ENCODE measurements around the gene SPON1. TPM values are rescaled to one million over a fixed set of nuclear protein-coding genes. Genes with fewer than 3 reads are reported as not detected.
A peak's percentile ranks its signal among the peaks of the same experiment; 100 is the strongest.
"Not testable (repeated sequence)": the region's sequence is repeated elsewhere in the genome, so short reads cannot be mapped to it uniquely, and the experiment has no call there.

Gene SPON1
- total RNA-seq, 1 experiment from 2014 or later = not detected

- DNase-seq (ENCODE audit: low read depth) = no peak
These were observed 270.1 kb downstream of the SPON1 start for GRCh38 chr11:14232652-14233051.

DNA sequence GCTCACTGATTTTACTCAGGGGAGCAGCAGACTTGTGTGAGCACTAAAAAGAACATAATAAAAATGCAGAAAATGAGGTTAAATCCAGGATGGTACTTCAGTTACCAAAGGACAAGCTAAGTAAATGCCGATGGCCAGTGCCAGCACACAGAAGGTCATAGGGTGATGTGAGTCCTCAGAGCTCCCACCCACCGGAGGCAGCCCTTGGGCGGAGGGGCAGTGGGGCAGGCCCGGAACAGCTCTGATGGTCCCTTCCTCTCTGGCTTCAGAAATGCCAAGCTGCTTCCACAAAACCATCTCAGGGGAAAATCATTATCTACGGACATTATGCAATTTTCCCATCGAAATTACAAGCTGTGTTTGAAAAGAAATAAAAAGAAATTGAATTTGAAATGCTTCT, 271.9 kb downstream of the SPON1 start:
- no peak for DNase-seq (ENCODE audit: low read depth)

DNA sequence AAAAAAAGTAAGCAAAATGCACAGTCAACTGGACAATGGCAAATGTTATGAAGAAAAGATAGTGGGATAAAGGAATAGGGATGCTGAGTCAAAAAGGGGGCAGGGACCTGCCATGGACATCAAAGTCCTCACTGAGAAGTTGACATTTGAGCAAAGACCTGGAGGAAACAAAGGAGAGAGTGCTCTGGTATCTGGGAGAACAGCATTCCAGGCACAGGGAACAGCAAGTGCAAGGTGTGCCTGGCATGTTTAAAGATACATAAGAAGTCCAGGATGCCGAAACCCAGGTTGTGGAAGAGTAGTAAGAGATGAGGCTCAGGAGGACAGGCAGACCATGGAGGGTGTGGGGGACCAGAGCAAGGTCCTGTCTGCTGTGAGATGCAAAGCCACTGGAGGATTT, 273.2 kb downstream of the SPON1 start:
- no peak for DNase-seq (ENCODE audit: low read depth)

DNA sequence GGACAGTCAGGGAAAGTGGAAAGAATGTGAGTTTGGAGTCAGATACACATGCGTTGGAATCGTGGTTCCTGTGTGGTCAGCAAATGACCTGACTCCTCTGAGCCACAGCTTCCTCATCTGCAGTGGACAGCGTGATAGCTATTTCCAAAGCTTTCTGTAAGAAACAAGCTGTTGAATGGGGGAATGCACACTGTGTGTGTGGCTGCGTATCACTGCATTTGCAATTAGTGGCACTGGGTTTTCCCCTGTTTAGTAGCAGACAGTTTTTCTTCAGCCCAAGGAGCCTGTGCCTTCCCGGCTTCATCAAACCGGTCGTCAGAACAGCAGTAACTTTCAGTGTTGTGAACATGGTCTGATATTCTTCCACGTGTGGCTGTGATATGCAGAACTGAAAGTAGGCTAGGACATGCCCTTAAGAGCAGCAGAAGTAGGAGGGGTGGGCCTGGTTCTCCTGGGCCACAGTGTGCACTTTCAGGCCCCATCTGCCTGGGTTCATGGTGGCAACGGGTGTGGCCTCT, 275.0 kb downstream of the SPON1 start:
- DNase-seq (ENCODE audit: low read depth) = no peak

GRCh38 chr11:14240221-14240620, 277.7 kb downstream of the SPON1 start:
- DNase-seq (ENCODE audit: low read depth) = no peak

GRCh38 chr11:14240951-14241350, 278.4 kb downstream of the SPON1 start:
- DNase-seq (ENCODE audit: low read depth) = no peak

- no peak for DNase-seq (ENCODE audit: low read depth)
These were observed 279.7 kb downstream of the SPON1 start for GRCh38 chr11:14242187-14242586.

DNA sequence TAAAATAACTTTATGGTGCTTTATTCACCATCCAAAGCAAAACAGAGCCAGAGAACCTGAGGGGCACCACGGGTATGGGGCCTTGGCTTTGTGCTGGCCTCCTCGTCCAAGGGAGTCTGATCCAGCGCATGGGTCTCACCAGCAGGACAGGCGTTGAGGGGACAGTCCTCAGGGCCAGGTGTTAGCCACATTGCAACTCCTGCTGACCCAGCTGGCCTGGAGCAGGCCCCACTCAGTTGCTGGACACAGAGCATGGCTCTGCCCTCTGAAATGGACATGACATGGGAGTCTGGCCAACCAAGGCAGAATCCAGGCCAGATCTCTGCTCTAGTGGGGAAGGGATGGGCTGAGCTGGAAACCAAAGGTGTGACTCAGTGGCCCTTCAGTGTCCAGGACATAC, 280.2 kb downstream of the SPON1 start:
- DNase-seq (ENCODE audit: low read depth) = no peak

- DNase-seq (ENCODE audit: low read depth) = no peak
These were observed 282.4 kb downstream of the SPON1 start for GRCh38 chr11:14244926-14245325.

GRCh38 chr11:14245444-14245843, 282.9 kb downstream of the SPON1 start:
- no peak for DNase-seq (ENCODE audit: low read depth)

DNA sequence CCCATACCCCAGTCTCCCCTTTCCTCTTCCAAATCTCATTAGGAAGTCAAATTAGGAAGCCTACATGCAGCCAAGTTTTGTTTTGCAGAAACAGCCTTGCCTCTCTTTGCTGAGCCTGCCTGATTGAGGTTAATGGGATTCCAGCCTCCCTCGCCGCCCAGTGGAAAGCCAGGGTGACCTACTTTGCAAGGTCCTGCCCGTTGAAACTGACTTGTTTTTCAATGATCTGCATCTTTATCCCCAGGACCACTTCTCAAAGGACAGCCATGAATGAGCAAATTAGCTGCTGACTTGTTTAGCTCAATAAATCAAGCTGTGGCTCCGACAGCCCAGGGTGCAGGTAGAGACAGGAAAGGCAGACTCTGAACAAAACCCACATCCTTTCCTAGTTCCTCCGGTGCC, 286.1 kb downstream of the SPON1 start:
- DNase-seq (ENCODE audit: low read depth) = no peak

DNA sequence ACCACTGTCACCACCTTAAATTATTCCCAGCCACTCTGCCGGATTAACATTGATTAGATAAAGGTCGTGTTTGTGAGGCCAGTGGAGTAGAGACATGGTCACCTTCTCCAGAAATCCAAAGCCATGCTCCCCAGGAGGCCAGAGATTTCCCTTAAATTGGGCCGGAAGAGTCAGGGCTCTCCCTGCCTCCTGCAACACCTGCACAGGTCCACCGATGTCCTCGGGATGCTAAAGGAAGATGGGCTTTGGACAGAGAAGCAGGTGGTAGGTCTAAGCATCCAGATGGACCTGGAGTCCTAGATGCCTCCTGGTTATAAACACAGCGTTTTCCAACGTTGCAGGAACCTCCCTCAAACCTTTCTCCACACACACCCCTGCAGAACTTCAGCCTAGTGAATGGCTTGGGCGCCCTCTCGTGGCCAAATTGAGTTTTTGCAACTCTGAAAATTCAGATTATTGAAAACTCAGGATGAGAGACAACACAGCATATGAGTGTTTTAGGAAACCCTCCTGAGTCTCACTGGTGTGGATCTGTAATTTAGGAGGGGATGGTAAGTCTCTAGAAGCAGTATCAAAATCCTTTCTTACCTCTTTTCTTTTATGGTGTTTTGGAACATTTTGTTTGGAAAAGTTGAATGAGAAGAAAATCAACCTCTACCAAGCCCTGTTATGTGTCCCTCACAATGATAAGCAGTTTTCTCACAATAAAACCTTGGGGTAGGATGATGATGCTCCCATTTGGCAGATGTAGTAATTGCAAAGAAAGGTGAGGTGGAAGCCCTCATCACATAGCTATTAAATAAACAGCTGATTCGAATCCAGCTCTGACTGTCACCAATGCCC, 286.8 kb downstream of the SPON1 start:
- DNase-seq (ENCODE audit: low read depth) = peak; percentile 45

- no peak for DNase-seq (ENCODE audit: low read depth)
These were observed 289.2 kb downstream of the SPON1 start for GRCh38 chr11:14251754-14252153.

- DNase-seq (ENCODE audit: low read depth) = not testable (repeated sequence)
These were observed 290.0 kb downstream of the SPON1 start for GRCh38 chr11:14252501-14252900.

GRCh38 chr11:14253421-14253820, 290.9 kb downstream of the SPON1 start:
- no peak for DNase-seq (ENCODE audit: low read depth)

DNA sequence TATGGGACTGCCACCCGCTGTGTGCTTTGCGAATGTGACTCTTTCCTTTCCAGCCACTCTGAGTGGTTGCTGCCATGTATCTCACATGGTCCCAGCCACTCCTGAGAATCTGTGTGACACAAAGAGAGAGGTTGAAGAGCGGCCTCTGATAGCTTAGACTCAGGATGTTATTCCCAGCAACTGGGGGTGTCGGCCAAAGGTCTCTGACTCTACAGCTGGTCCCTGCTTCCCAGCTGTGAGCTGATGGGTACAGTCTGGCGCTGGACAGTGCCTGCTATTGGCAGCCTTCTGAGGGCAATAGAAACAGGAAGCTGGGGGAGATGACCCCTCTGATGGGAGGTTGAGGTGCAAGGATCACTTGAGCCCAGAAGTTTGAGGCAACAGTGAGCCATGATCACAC, 291.3 kb downstream of the SPON1 start:
- no peak for DNase-seq (ENCODE audit: low read depth)

DNA sequence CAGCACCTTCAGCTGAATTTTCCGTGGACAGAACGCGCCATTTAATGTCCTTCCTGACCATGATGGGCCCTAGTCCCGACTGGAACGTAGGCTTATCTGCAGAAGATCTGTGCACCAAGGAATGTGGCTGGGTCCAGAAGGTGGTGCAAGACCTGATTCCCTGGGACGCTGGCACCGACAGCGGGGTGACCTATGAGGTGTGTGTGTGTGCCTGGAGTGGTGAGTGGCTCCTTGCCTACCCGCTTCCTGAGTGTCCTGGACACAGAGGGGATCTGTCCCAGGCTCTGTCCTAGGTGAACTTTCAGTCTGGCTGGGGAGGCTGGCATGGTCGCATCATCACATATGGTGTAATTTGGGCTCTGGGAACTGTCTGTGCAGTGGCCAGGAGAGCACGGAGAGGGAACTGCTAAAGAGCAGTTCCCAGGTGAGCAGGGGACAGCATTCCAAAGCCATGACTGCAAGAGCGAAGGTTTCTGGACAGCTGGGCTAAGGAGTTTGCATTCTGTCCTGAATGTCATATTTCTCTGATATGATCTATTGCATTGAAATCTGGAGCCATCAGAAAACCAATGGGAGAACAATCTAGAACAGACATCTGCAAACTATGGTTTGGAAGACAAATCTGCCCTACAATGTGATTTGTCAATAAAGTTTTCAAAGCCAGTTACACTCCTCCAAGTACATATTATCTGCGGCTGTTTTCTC, 292.2 kb downstream of the SPON1 start:
- no peak for DNase-seq (ENCODE audit: low read depth)

GRCh38 chr11:14255238-14255534, 292.7 kb downstream of the SPON1 start:
- no peak for DNase-seq (ENCODE audit: low read depth)

DNA sequence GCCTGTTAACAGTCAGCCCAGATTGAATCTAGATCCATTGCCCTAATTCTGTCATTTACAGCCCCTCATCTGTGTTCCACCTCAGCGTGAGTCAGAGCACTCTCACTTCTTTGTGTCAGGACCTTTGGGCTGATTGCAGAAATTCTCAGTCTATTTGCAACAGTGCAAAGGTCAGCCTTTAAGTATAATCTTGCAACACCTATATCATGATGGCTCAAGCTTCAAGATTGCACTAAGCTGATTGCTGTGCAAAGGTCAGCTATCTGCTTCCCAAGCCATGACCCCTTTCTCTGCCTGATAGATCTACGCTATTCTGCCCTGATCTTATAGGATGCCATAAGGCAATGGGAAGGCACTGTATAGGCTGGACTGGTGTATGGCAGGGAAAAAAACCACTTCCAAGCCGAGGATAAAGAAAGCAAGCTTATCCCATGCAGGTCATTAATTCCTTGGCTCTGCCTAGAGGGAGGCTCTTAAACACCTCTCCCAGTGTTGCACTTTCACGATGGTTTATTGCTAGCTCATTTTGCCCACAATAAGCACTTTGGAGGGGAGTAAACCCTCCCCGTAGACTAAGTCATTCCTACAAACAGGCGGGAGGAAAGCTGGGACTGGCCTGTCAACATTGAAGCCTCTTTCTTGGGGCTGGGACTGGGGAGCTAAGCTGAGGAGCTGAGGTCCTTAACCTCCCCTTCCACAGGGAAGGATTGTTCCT, 295.9 kb downstream of the SPON1 start:
- peak; percentile 61 for DNase-seq (ENCODE audit: low read depth)

DNA sequence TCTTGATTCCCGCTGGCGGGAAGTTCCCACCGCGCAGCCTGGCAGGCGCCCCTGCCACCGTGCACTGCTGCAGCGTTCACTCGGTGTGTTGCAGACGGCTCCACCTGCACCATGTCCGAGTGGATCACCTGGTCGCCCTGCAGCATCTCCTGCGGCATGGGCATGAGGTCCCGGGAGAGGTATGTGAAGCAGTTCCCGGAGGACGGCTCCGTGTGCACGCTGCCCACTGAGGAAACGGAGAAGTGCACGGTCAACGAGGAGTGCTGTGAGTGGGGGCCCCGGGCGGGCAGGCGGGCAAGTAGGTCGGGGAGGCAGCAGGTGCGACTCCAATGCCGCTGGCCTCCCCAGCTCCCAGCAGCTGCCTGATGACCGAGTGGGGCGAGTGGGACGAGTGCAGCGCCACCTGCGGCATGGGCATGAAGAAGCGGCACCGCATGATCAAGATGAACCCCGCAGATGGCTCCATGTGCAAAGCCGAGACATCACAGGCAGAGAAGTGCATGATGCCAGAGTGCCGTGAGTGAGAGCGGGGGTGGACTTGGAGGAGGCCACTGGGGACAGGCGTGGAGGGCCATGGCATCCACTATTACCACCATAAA, 296.8 kb downstream of the SPON1 start:
- no peak for DNase-seq (ENCODE audit: low read depth)

DNA sequence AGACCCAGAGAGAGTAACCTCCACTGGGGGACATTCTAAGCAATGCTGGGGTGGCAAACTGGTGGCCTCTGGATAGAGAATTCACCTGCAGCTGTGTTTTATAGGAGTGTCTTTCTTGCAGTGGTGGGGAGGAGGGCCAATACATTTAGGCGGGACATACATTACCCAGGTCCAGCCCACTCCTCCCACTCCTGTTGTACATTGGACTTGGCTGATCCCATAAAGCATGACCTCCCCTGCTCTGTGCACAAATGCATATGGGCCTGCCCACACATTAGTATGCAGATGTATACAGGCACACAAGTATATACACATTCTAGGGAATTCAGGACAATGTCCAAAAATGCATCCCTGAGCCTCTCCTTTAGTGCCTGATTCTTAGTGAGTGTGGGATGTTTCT, 297.4 kb downstream of the SPON1 start:
- no peak for DNase-seq (ENCODE audit: low read depth)

- DNase-seq (ENCODE audit: low read depth) = no peak
These were observed 298.5 kb downstream of the SPON1 start for GRCh38 chr11:14261066-14261465.

Data from HT1080 (cell line).